GM21825 (cell line): ENCODE measurements around the gene ZNF527.
"Not testable (repeated sequence)": the region's sequence is repeated elsewhere in the genome, so short reads cannot be mapped to it uniquely, and the experiment has no call there.

Experiments
- ATAC-seq: cut with Tn5 transposase; IDR thresholded peaks from one replicate; pipeline ENCODE4 v1.9.1; 2021; ENCODE audit warnings: mild to moderate bottlenecking, moderate library complexity; ENCODE audit not compliant: unreplicated experiment

ZNF527 gene

GRCh38 chr19:37370880-37371661 lies at the start of gene ZNF527:
TSS of gene ZNF527 (plus strand) at chr19:37371099. CDS start at chr19:37374199, 3,100 bp downstream.
- peak; percentile 92 for ATAC-seq

- no peak for ATAC-seq
These were observed 41.2 kb upstream of the ZNF527 start for GRCh38 chr19:37329686-37330085.

DNA sequence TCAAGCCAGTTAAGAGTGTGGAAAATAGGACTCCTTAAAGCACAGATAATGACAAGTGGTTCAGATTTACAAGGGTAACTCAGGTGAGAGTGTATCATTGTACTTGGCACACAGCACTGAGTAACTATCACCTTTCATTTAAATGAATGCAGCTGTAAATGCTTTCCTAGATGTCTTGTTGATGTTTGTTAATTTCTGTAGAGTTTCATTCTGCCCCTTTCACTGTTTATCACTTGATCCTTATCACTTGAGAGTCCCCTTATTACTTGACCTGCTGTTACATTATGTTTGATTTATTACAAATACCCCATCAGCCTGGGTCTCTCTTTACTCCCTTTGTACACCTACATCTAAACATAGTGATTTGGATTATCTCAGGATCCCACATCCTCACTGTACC lies 38.1 kb upstream of the ZNF527 start:
- ATAC-seq: no peak

- no peak for ATAC-seq
These were observed 37.4 kb upstream of the ZNF527 start for GRCh38 chr19:37333457-37333856.

- ATAC-seq: peak; percentile 82
These were observed 36.5 kb upstream of the ZNF527 start for GRCh38 chr19:37334179-37335071.

DNA sequence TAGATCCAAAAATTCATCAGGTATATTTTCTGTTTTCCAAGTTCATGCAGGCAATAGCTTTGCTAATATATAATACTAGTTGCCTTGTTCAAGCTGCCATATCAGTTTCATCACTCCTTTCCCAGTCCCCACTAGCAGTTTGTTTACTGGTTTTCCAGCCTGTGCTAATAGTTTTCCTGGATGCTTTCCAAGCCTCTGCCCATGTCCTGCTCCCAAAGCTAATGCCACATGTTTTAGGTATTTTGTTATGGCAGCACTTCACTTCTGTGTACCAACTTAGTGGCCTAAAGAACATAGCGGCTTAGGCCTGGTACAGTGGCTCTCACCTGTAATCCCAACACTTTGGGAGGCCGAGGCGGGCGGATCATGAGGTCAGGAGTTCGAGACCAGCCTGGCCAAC lies 28.1 kb upstream of the ZNF527 start:
- ATAC-seq: no peak

GRCh38 chr19:37346091-37346490 lies 24.8 kb upstream of the ZNF527 start:
- no peak for ATAC-seq

DNA sequence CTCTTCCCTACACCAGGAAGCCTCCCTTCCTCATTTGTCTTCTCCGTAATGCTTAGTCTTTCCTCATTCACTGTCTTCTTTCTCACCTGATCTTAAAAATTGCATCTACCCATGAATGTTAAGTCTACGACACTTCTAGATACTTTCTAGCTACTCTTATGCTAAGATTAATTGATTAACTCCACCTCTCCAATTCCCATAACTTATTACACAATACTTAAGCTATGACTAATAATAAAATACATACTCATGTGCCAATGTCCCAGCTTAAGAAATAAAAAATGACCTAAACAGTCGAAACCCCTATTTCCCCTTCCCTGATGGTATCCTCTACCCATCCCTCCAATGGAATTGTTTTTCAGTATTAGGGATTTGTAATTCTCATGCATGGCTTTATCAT lies 22.8 kb upstream of the ZNF527 start:
- ATAC-seq: no peak

DNA sequence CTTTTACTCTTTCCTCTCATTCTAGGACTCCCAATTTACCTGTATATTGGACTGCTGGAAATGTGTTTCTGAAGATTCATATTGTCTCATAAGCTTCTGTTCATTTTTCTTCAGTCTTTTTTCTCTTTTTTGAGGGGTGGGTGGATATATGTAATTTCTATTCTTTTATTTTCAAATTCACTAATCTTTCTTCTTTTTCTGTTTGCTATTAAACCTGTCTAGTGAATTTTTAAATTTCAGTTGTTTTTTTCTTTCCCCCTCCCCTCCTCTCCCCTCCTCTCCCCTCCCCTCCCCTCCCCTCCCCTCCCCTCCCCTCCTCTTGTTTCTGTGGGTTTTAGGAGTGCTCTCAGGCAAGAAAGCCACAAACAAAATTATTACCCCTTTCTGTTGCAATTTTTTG lies 16.9 kb upstream of the ZNF527 start:
- no peak for ATAC-seq

GRCh38 chr19:37355901-37356300 lies 15.0 kb upstream of the ZNF527 start:
- no peak for ATAC-seq

DNA sequence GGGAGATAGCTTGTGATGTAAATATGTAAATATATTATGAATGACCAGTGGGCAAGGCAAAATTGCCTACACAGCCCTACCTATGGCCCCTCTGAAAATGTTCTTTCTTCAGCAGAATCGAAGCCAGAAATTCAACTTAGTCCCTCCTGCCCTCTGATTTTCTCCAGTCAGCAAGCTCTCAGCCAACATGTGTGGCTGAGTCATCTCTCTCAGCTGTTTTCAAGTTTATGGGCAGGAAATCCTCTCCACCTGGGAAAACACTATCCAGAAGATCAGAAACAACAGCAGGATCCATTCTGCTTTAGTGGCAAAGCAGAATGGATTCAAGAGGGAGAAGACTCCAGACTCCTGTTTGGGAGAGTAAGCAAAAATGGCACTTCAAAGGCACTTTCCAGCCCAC lies 8.9 kb upstream of the ZNF527 start:
- ATAC-seq: no peak

GRCh38 chr19:37362733-37363132 lies 8.2 kb upstream of the ZNF527 start:
- no peak for ATAC-seq

DNA sequence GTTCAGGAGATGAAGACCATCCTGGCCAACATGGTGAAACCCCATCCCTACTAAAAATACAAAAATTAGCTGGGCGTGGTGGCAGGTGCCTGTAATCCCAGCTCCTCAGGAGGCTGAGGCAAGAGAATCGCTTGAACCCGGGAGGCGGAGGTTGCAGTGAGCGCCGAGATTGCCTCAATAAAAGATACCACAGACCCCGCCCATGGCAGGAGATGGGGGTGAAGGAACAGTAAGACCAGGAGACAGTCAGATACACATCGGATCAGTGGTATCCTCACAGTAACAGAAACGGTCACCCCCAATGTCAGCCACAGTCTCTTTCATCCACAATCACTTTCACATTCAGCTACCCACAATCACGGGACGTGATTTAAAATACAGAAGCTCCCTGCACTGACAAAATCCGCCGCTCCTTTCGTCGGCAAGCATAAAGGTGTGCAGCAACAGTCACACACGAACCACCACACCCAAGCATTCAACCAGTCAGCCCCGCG lies 466 bp upstream of the ZNF527 start:
- ATAC-seq: not testable (repeated sequence)

DNA sequence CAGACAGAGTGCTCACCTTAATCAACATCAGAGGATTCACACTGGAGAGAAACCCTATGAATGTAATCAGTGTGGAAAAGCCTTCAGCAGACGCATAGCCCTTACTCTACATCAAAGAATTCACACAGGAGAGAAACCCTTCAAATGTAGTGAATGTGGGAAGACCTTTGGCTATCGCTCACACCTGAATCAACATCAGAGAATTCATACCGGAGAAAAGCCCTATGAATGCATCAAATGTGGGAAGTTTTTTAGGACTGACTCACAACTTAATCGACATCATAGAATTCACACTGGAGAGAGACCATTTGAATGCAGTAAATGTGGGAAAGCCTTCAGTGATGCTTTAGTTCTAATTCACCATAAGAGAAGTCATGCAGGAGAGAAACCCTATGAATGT lies 18.3 kb downstream of the ZNF527 start:
- no peak for ATAC-seq

GRCh38 chr19:37391399-37391798 lies 20.5 kb downstream of the ZNF527 start:
- ATAC-seq: not testable (repeated sequence)

- ATAC-seq: no peak
These were observed 30.2 kb downstream of the ZNF527 start for GRCh38 chr19:37401078-37401477.

DNA sequence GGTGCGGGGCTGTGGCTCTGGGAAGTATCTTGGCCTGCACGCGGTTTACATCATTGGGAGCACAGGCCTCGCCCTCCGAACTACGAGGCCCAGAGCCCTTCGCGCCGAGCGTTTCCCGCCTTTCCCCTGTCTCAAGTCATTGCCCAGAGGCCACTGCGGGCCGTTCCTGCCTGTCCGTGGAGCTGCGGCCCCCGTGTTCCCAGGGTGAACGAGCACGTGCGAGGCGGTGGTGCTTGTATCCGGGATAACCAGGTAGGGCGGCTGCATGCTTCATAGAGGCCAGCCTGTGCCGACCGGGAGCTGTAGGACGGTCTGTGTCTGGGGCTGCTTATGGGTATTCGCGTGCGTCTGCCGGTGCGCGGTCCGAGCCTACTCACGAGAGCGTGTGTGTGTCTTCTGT lies 32.5 kb downstream of the ZNF527 start:
- no peak for ATAC-seq

GRCh38 chr19:37406140-37406846 lies 35.4 kb downstream of the ZNF527 start:
- not testable (repeated sequence) for ATAC-seq

GRCh38 chr19:37412700-37413099 lies 41.8 kb downstream of the ZNF527 start:
- no peak for ATAC-seq

DNA sequence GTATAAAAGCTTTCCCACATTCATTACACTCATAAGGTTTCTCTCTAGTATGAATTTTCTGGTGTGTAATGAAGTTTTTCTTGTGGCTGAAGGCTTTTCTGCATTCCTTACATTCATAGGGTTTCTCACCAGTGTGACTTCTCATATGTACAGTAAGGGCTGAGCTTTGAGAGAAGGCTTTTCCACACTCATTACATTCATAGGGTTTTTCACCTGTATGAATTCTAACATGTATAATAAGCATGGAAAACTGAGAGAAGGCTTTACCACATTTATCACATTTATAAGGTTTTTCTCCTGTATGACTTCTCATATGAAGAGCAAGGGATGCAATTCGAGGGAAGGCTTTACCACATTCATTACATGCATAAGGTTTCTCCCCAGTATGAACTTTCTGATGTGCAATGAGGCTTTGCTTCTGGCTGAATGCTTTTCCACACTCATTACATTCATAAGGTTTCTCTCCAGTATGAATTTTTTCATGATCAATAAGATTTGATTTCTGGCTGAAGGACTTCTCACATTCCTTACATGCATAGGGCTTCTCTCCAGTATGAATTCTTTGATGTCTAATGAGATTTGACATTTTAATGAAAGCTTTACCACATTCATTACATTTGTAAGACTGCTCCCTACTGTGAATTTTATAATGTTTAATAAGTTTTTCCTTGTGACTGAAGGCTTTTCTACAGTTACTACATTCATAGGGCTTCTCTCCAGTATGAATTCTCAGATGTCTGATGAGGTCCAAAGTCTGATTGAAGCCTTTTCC lies 42.6 kb downstream of the ZNF527 start:
- ATAC-seq: no peak
